ENCODE data around the gene SCAI. TPM values are rescaled to one million over a fixed set of nuclear protein-coding genes. Genes with fewer than 3 reads are reported as not detected.
"Not testable (repeated sequence)": the region's sequence is repeated elsewhere in the genome, so short reads cannot be mapped to it uniquely, and the experiment has no call there.

Gene SCAI
- total RNA-seq, 4 donors from 2014 or later, result 10.4 to 13.4 (median 12.5) TPM

GRCh38 chr9:124960409-124960752 lies 182.9 kb downstream of the SCAI start:
- no peaks in the 10 kb centered on the region for H3K27me3 ChIP-seq
- no peak overlapping the region for H3K27ac ChIP-seq
- H3K4me1 ChIP-seq, result no peaks in the 10 kb centered on the region
- 98 to 99% methylated on average over 2 of the region's 2 CpGs for WGBS, 2 donors
- no peak for DNase-seq
- no peak for TF ChIP-seq POLR2A (IDR thresholded peaks at IDR 0.05)
- no peak for TF ChIP-seq CTCF (IDR thresholded peaks at IDR 0.05)
- H3K9me3 ChIP-seq, result no peaks in the 10 kb centered on the region
- intact Hi-C loops (cut with DNase I), result no loop called here
- H3K4me3 ChIP-seq (replicated peaks in 1 of 3), result no peak overlapping the region
- H3K36me3 ChIP-seq, result no peaks in the 10 kb centered on the region

- H3K27me3 ChIP-seq; intact Hi-C loops (cut with DNase I); H3K4me1 ChIP-seq; H3K27ac ChIP-seq; H3K9me3 ChIP-seq; H3K36me3 ChIP-seq; H3K4me3 ChIP-seq (replicated peaks in 1 of 3); DNase-seq: not testable (repeated sequence)
- 96 to 97% methylated on average over 9 of the region's 9 CpGs for WGBS, 2 donors
These were observed 183.5 kb downstream of the SCAI start for GRCh38 chr9:124959671-124960408.

GRCh38 chr9:124954255-124954654 lies 189.1 kb downstream of the SCAI start:
- no peak for TF ChIP-seq POLR2A (IDR thresholded peaks at IDR 0.05)

GRCh38 chr9:124950050-124950718 lies 193.1 kb downstream of the SCAI start:
- no peaks in the 10 kb centered on the region for H3K4me1 ChIP-seq
- no peaks in the 10 kb centered on the region for H3K36me3 ChIP-seq
- no peak overlapping the region for H3K27ac ChIP-seq
- H3K27me3 ChIP-seq, result no peaks in the 10 kb centered on the region
- no peak overlapping the region for H3K4me3 ChIP-seq (replicated peaks in 1 of 3)
- WGBS, 2 donors, result 76 to 82% methylated on average over 3 of the region's 3 CpGs
- H3K9me3 ChIP-seq, result no peaks in the 10 kb centered on the region
- no peak for DNase-seq
- intact Hi-C loops (cut with DNase I), result no loop called here
- no peak for TF ChIP-seq CTCF (IDR thresholded peaks at IDR 0.05)
- TF ChIP-seq POLR2A (IDR thresholded peaks at IDR 0.05), result no peak

More at GRCh38 chr9:124954255-124954654, 189.1 kb downstream of the SCAI start:
- WGBS, 2 donors, result 86 to 100% methylated on average over 1 of the region's 1 CpG
- DNase-seq, result no peak
- H3K27ac ChIP-seq, result no peak overlapping the region
- H3K27me3 ChIP-seq, result no peaks in the 10 kb centered on the region
- no peaks in the 10 kb centered on the region for H3K36me3 ChIP-seq
- no peaks in the 10 kb centered on the region for H3K9me3 ChIP-seq
- intact Hi-C loops (cut with DNase I), result no loop called here
- H3K4me1 ChIP-seq, result no peaks in the 10 kb centered on the region
- no peak overlapping the region for H3K4me3 ChIP-seq (replicated peaks in 1 of 3)

- Histone ChIP-seq H3K4me3 (replicated peaks in 1 of 3) (no peak overlapping the region), H3K36me3 (no peaks in the 10 kb centered on the region), H3K9me3 (no peaks in the 10 kb centered on the region), H3K4me1 (no peaks in the 10 kb centered on the region), H3K27ac (no peak overlapping the region), H3K27me3 (no peaks in the 10 kb centered on the region)
- 52 to 61% methylated on average over 2 of the region's 2 CpGs for WGBS, 2 donors
- intact Hi-C loops (cut with DNase I), result no loop called here
- TF ChIP-seq CTCF (IDR thresholded peaks at IDR 0.05) (no peak), POLR2A (IDR thresholded peaks at IDR 0.05) (no peak)
- no peak for DNase-seq
These were observed 193.9 kb downstream of the SCAI start for GRCh38 chr9:124949387-124949786.

GRCh38 chr9:124947727-124948391 lies 195.5 kb downstream of the SCAI start:
- intact Hi-C loops (cut with DNase I), result no loop called here
- Histone ChIP-seq H3K36me3 (no peaks in the 10 kb centered on the region), H3K9me3 (no peaks in the 10 kb centered on the region), H3K27me3 (no peaks in the 10 kb centered on the region), H3K4me3 (replicated peaks in 1 of 3) (no peak overlapping the region), H3K27ac (no peak overlapping the region), H3K4me1 (no peaks in the 10 kb centered on the region)
- no peak for DNase-seq
- 85% methylated on average over 5 of the region's 5 CpGs for WGBS, 2 donors
- no peak for TF ChIP-seq POLR2A (IDR thresholded peaks at IDR 0.05)
- TF ChIP-seq CTCF (IDR thresholded peaks at IDR 0.05), result no peak

All from thyroid gland (tissue), 4 donors.